ENCODE measurements around the gene ZBTB17.

ZBTB17 gene

DNA sequence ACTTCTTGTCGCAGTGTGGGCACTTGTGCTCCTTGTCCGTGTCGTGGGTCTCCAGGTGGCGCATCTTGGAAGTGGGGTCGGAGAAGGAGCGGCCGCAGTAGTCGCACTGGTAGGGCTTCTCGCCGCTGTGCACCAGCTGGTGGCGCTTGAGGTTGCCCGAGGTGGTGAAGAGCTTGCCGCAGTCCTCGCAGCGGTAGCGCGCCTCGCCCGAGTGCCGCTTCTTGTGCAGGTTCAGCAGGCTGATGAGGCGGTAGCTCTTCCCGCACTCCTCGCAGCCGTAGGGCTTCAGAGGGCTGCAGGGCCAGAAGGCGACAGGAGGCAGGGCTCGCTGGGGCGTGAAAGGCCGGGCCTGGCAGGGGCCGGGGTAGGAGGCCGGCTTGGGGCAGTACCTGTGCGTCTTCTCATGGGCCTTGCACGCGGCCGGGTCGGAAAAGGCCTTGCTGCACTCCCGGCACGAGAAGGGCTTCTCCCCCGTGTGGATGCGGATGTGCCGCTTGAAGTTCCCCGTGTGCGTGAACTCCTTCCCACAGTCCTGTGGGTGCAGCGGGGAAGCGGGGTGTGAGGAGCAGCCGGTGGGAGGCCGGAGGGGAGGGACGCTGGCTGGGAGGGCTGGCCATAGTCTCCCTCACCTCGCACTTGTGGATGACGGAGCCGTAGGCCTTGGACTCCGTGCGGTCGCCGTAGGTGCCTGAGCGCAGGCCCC, 31.4 kb downstream of the ZBTB17 start:
- H3K9me3 ChIP-seq (ENCODE audit: control insufficient read depth, insufficient read depth, low read length) = no peaks in the 10 kb centered on the region
- no peaks in the 10 kb centered on the region for H3K9me2 ChIP-seq (replicated peaks; ENCODE audit: control insufficient read depth, low read length)
- no peaks in the 10 kb centered on the region for H3K4me1 ChIP-seq (ENCODE audit: control insufficient read depth, low read length)
- H3K79me2 ChIP-seq (ENCODE audit: control insufficient read depth, low read length) = peaks cover 15% of the 10 kb centered on the region
- no peaks in the 10 kb centered on the region; the same call in 1 of the 2 replicates for H4K20me1 ChIP-seq (ENCODE audit: control insufficient read depth, insufficient read depth, low read depth, low read length)
- H3K4me2 ChIP-seq (ENCODE audit: low read length) = no peak overlapping the region
- no peak for TF ChIP-seq CTCF (IDR thresholded peaks at IDR 0.05; ENCODE audit: low read depth, low read length, poor library complexity, severe bottlenecking)
- no peak overlapping the region for H3K4me3 ChIP-seq (ENCODE audit: low read length)
- H3K27ac ChIP-seq (ENCODE audit: low read depth, low read length) = no peak overlapping the region
- H3K27me3 ChIP-seq (ENCODE audit: control insufficient read depth, low read length) = no peaks in the 10 kb centered on the region
- H3K36me3 ChIP-seq (ENCODE audit: control insufficient read depth, low read length) = peaks cover 93% of the 10 kb centered on the region
- peaks cover 5% of the 10 kb centered on the region; the same call in 1 of the 2 replicates for H3F3A ChIP-seq (ENCODE audit: control insufficient read depth, insufficient read depth)

- no peaks in the 10 kb centered on the region for H3K9me3 ChIP-seq (ENCODE audit: control insufficient read depth, insufficient read depth, low read length)
- H3F3A ChIP-seq (ENCODE audit: control insufficient read depth, insufficient read depth) = peaks cover 5% of the 10 kb centered on the region; the same call in 1 of the 2 replicates
- H3K27ac ChIP-seq (ENCODE audit: low read depth, low read length) = no peak overlapping the region
- H3K4me1 ChIP-seq (ENCODE audit: control insufficient read depth, low read length) = no peaks in the 10 kb centered on the region
- no peak overlapping the region for H3K4me3 ChIP-seq (ENCODE audit: low read length)
- peaks cover 93% of the 10 kb centered on the region for H3K36me3 ChIP-seq (ENCODE audit: control insufficient read depth, low read length)
- TF ChIP-seq CTCF (IDR thresholded peaks at IDR 0.05; ENCODE audit: low read depth, low read length, poor library complexity, severe bottlenecking) = no peak
- no peak for TF ChIP-seq EZH2phosphoT487 (IDR thresholded peaks at IDR 0.05; ENCODE audit: borderline replicate concordance, low read length)
- no peak overlapping the region for H3K4me2 ChIP-seq (ENCODE audit: low read length)
- H3K79me2 ChIP-seq (ENCODE audit: control insufficient read depth, low read length) = peaks cover 11% of the 10 kb centered on the region
- H3K27me3 ChIP-seq (ENCODE audit: control insufficient read depth, low read length) = no peaks in the 10 kb centered on the region
- H3K9me2 ChIP-seq (replicated peaks; ENCODE audit: control insufficient read depth, low read length) = no peaks in the 10 kb centered on the region
- no peaks in the 10 kb centered on the region; the same call in 1 of the 2 replicates for H4K20me1 ChIP-seq (ENCODE audit: control insufficient read depth, insufficient read depth, low read depth, low read length)
These were observed 32.0 kb downstream of the ZBTB17 start for GRCh38 chr1:15943992-15944307.

- H3K79me2 ChIP-seq (ENCODE audit: control insufficient read depth, low read length) = peaks cover 6% of the 10 kb centered on the region
- no peak overlapping the region for H3K4me3 ChIP-seq (ENCODE audit: low read length)
- no peaks in the 10 kb centered on the region for H3K27me3 ChIP-seq (ENCODE audit: control insufficient read depth, low read length)
- TF ChIP-seq EZH2phosphoT487 (IDR thresholded peaks at IDR 0.05; ENCODE audit: borderline replicate concordance, low read length) (no peak), CTCF (IDR thresholded peaks at IDR 0.05; ENCODE audit: low read depth, low read length, poor library complexity, severe bottlenecking) (no peak)
- no peaks in the 10 kb centered on the region for H3K4me1 ChIP-seq (ENCODE audit: control insufficient read depth, low read length)
- no peaks in the 10 kb centered on the region for H3K9me3 ChIP-seq (ENCODE audit: control insufficient read depth, insufficient read depth, low read length)
- H3F3A ChIP-seq (ENCODE audit: control insufficient read depth, insufficient read depth) = peaks cover 7% of the 10 kb centered on the region; the same call in 1 of the 2 replicates
- no peak overlapping the region for H3K27ac ChIP-seq (ENCODE audit: low read depth, low read length)
- H3K9me2 ChIP-seq (replicated peaks; ENCODE audit: control insufficient read depth, low read length) = no peaks in the 10 kb centered on the region
- no peak overlapping the region for H3K4me2 ChIP-seq (ENCODE audit: low read length)
- no peaks in the 10 kb centered on the region; the same call in 1 of the 2 replicates for H4K20me1 ChIP-seq (ENCODE audit: control insufficient read depth, insufficient read depth, low read depth, low read length)
- H3K36me3 ChIP-seq (ENCODE audit: control insufficient read depth, low read length) = peaks cover 93% of the 10 kb centered on the region
These were observed 32.4 kb downstream of the ZBTB17 start for GRCh38 chr1:15943328-15943991.

All from DOHH2 (cell line).